Panc1 (cell line): ENCODE measurements around the gene TOR2A.

ENCODE experiments used
- POLR2AphosphoS5 ChIP-seq: IDR thresholded peaks from 2 replicates; pipeline ENCODE4 v1.6.1; 2012; ENCODE audit warnings: mild to moderate bottlenecking, low read depth, low read length, moderate library complexity
- TF ChIP-seq, protein P1 (sequence below): fragments of 450-650 bp; IDR thresholded peaks from 2 replicates; pipeline ENCODE4 v1.5.1; 2017; ENCODE audit warnings: mild to moderate bottlenecking
- TF ChIP-seq, protein P2 (sequence below), 2 experiments: IDR thresholded peaks; 2 replicates each; pipeline ENCODE4 v1.6.1; 2011 to 2012; ENCODE audit warnings: low read depth in 2 of 2, control low read depth in 1 of 2, low read length in 1 of 2, mild to moderate bottlenecking in 1 of 2, moderate library complexity in 1 of 2; ENCODE audit not compliant: insufficient read depth in 1 of 2

DNA sequence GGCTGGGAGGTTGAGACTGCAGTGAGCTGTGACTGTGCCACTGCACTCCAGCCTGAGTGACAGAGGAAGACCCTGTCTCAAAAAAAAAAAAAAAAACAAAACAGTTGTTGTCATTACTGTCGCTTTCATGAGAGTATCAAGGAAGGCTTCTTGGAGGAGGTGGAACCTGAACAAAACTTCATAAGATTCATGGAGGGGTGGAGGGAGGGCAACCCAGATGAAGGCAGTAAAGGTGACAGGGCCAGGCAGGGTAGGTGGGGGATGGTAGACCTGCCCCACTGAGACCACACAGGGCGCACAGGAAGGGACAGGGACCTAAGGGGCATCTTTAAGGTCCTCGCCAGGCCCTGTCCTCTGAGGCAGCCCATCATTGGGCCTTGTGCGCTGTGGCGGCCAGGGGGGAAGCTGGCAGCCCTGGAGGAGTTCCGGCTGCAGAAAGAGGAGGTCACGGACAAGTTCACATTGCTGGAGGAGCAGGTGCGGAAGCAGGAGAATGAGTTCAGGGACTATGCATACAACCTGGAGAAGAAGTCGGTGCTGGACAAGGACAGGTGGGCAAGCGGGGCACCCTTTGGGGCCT lies 24.8 kb downstream of the TOR2A start:
- TF ChIP-seq POLR2AphosphoS5, result no peak
- TF ChIP-seq, protein P1, sequence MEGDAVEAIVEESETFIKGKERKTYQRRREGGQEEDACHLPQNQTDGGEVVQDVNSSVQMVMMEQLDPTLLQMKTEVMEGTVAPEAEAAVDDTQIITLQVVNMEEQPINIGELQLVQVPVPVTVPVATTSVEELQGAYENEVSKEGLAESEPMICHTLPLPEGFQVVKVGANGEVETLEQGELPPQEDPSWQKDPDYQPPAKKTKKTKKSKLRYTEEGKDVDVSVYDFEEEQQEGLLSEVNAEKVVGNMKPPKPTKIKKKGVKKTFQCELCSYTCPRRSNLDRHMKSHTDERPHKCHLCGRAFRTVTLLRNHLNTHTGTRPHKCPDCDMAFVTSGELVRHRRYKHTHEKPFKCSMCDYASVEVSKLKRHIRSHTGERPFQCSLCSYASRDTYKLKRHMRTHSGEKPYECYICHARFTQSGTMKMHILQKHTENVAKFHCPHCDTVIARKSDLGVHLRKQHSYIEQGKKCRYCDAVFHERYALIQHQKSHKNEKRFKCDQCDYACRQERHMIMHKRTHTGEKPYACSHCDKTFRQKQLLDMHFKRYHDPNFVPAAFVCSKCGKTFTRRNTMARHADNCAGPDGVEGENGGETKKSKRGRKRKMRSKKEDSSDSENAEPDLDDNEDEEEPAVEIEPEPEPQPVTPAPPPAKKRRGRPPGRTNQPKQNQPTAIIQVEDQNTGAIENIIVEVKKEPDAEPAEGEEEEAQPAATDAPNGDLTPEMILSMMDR, result no peak
- TF ChIP-seq, protein P2, sequence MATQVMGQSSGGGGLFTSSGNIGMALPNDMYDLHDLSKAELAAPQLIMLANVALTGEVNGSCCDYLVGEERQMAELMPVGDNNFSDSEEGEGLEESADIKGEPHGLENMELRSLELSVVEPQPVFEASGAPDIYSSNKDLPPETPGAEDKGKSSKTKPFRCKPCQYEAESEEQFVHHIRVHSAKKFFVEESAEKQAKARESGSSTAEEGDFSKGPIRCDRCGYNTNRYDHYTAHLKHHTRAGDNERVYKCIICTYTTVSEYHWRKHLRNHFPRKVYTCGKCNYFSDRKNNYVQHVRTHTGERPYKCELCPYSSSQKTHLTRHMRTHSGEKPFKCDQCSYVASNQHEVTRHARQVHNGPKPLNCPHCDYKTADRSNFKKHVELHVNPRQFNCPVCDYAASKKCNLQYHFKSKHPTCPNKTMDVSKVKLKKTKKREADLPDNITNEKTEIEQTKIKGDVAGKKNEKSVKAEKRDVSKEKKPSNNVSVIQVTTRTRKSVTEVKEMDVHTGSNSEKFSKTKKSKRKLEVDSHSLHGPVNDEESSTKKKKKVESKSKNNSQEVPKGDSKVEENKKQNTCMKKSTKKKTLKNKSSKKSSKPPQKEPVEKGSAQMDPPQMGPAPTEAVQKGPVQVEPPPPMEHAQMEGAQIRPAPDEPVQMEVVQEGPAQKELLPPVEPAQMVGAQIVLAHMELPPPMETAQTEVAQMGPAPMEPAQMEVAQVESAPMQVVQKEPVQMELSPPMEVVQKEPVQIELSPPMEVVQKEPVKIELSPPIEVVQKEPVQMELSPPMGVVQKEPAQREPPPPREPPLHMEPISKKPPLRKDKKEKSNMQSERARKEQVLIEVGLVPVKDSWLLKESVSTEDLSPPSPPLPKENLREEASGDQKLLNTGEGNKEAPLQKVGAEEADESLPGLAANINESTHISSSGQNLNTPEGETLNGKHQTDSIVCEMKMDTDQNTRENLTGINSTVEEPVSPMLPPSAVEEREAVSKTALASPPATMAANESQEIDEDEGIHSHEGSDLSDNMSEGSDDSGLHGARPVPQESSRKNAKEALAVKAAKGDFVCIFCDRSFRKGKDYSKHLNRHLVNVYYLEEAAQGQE (IDR thresholded peaks at IDR 0.05; ENCODE audit: insufficient read depth in 1 of 2, low read depth in 2 of 2, low read length in 1 of 2), result no peak
